SK-N-SH treated with all-trans-retinoic acid at 6 μM for 48 hours (cell line): Measurements from ENCODE around the gene OTC.

Experiments used
- ESRRG ChIP-seq: fragments of 250-450 bp; sonication (Bioruptor Pico); IDR thresholded peaks from 2 replicates; pipeline ENCODE4 v1.6.1; 2021; ENCODE audit warnings: mild to moderate bottlenecking
- GLIS3 ChIP-seq: fragments of 250-450 bp; sonication (Bioruptor Pico); IDR thresholded peaks from 2 replicates; pipeline ENCODE4 v1.5.0; 2020; ENCODE audit warnings: mild to moderate bottlenecking, moderate library complexity
- OSR1 ChIP-seq: fragments of 250-450 bp; sonication (Bioruptor Pico); IDR thresholded peaks from 2 replicates; pipeline ENCODE4 v1.8.0; 2022; ENCODE audit warnings: moderate library complexity, mild to moderate bottlenecking, inconsistent platforms
- RARB ChIP-seq: fragments of 250-450 bp; sonication (Bioruptor Pico); IDR thresholded peaks from 2 replicates; pipeline ENCODE4 v1.8.0; 2021; ENCODE audit warnings: mild to moderate bottlenecking, moderate library complexity
- SNAI2 ChIP-seq: fragments of 250-450 bp; sonication (Bioruptor Pico); IDR thresholded peaks from 2 replicates; pipeline ENCODE4 v1.5.0; 2020; ENCODE audit warnings: mild to moderate bottlenecking, moderate library complexity
- TOX ChIP-seq: fragments of 250-450 bp; sonication (Bioruptor Pico); IDR thresholded peaks from 2 replicates; pipeline ENCODE4 v1.8.0; 2021; ENCODE audit warnings: mild to moderate bottlenecking, moderate library complexity, borderline replicate concordance
- ZFP3 ChIP-seq: fragments of 250-450 bp; sonication (Bioruptor Pico); IDR thresholded peaks from 2 replicates; pipeline ENCODE4 v1.5.0; 2020; ENCODE audit warnings: mild to moderate bottlenecking, moderate library complexity
- ZFP30 ChIP-seq: fragments of 450-650 bp; formaldehyde crosslinking; IDR thresholded peaks from 2 replicates; pipeline ENCODE4 v1.5.0; 2022; ENCODE audit warnings: mild to moderate bottlenecking, moderate library complexity
- ZNF8 ChIP-seq: fragments of 450-650 bp; formaldehyde crosslinking; IDR thresholded peaks from 2 replicates; pipeline ENCODE4 v1.5.0; 2020; ENCODE audit warnings: mild to moderate bottlenecking, moderate library complexity
- TF ChIP-seq, protein P1 (sequence below): fragments of 250-450 bp; sonication (Bioruptor Pico); IDR thresholded peaks from 2 replicates; pipeline ENCODE4 v1.5.1; 2020; ENCODE audit warnings: low read depth, mild to moderate bottlenecking, moderate library complexity
- TF ChIP-seq, protein P2 (sequence below): fragments of 250-450 bp; sonication (Bioruptor Pico); IDR thresholded peaks from 2 replicates; pipeline ENCODE4 v1.5.1; 2021; ENCODE audit warnings: mild to moderate bottlenecking, moderate library complexity
- TF ChIP-seq, protein P3 (sequence below): fragments of 250-450 bp; sonication (Bioruptor Pico); IDR thresholded peaks from 2 replicates; pipeline ENCODE4 v1.8.0; 2020; ENCODE audit warnings: mild to moderate bottlenecking, moderate library complexity, borderline replicate concordance

DNA sequence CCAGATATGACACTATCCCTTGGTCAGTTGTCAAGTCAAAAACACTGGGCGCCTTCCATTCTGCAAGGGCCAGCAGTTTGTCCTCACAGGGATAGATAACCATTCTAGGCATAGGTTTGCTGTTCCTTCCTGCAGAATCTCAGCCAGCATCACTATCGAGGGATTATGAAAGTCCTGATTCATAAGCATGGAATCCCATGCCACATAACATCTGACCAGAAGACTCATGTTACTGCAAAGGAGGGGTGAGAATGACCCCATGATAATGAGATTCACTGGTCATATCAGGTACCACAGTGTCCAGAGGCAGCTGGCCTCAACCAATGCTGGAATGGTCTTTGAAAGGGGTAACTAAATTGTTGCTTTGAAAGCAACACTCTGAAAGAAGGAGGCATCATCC lies 84.7 kb downstream of the OTC start:
- TF ChIP-seq ZFP3 (CRISPR knock-in tag): no peak
- TF ChIP-seq ZFP30 (CRISPR knock-in tag): no peak
- TF ChIP-seq RARB (CRISPR knock-in tag): no peak
- TF ChIP-seq, protein P1, sequence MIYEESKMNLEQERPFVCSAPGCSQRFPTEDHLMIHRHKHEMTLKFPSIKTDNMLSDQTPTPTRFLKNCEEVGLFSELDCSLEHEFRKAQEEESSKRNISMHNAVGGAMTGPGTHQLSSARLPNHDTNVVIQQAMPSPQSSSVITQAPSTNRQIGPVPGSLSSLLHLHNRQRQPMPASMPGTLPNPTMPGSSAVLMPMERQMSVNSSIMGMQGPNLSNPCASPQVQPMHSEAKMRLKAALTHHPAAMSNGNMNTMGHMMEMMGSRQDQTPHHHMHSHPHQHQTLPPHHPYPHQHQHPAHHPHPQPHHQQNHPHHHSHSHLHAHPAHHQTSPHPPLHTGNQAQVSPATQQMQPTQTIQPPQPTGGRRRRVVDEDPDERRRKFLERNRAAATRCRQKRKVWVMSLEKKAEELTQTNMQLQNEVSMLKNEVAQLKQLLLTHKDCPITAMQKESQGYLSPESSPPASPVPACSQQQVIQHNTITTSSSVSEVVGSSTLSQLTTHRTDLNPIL (CRISPR knock-in tag): no peak
- TF ChIP-seq, protein P2, sequence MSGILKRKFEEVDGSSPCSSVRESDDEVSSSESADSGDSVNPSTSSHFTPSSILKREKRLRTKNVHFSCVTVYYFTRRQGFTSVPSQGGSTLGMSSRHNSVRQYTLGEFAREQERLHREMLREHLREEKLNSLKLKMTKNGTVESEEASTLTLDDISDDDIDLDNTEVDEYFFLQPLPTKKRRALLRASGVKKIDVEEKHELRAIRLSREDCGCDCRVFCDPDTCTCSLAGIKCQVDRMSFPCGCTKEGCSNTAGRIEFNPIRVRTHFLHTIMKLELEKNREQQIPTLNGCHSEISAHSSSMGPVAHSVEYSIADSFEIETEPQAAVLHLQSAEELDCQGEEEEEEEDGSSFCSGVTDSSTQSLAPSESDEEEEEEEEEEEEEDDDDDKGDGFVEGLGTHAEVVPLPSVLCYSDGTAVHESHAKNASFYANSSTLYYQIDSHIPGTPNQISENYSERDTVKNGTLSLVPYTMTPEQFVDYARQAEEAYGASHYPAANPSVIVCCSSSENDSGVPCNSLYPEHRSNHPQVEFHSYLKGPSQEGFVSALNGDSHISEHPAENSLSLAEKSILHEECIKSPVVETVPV: no peak
- no peak for TF ChIP-seq SNAI2 (CRISPR knock-in tag)
- no peak for TF ChIP-seq ZNF8
- no peak for TF ChIP-seq TOX
- TF ChIP-seq, protein P3, sequence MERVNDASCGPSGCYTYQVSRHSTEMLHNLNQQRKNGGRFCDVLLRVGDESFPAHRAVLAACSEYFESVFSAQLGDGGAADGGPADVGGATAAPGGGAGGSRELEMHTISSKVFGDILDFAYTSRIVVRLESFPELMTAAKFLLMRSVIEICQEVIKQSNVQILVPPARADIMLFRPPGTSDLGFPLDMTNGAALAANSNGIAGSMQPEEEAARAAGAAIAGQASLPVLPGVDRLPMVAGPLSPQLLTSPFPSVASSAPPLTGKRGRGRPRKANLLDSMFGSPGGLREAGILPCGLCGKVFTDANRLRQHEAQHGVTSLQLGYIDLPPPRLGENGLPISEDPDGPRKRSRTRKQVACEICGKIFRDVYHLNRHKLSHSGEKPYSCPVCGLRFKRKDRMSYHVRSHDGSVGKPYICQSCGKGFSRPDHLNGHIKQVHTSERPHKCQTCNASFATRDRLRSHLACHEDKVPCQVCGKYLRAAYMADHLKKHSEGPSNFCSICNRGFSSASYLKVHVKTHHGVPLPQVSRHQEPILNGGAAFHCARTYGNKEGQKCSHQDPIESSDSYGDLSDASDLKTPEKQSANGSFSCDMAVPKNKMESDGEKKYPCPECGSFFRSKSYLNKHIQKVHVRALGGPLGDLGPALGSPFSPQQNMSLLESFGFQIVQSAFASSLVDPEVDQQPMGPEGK: no peak
- no peak for TF ChIP-seq ESRRG
- TF ChIP-seq GLIS3 (CRISPR knock-in tag): no peak
- TF ChIP-seq OSR1 (CRISPR knock-in tag): no peak
